Omental fat pad (tissue), 4 donors: ENCODE measurements around the gene PM20D2. TPM values are rescaled to one million over a fixed set of nuclear protein-coding genes. Genes with fewer than 3 reads are reported as not detected.

Experiments
- ATAC-seq: fragments of 150-250 bp; one replicate; pipeline ENCODE4 v1.9.1; 2016; ENCODE audit warnings: mild to moderate bottlenecking, moderate library complexity; ENCODE audit not compliant: low FRiP score
- DNase-seq: peaks from one replicate; pipeline ENCODE4 v3.0.0-alpha.2; 2019; ENCODE audit warnings: low spot score
- CTCF ChIP-seq, 3 donors: fragments of 450-650 bp; IDR thresholded peaks; one replicate each; pipeline ENCODE4 v1.5.1; 2016 to 2017; ENCODE audit warnings: antibody characterized with exemption in 3 of 3, mild to moderate bottlenecking in 3 of 3, moderate library complexity in 2 of 3
- total RNA-seq, 4 donors: library from RNA; depleted of rRNA; stranded (reverse); fragments of >200 nt; gene quantifications; one replicate each; pipeline ENCODE4 v1.1.0, GENCODE V29; 2016

Gene PM20D2
- total RNA-seq, 4 donors from 2014 or later = 7.1 to 13.5 (median 10.1) TPM

- TF ChIP-seq CTCF (IDR thresholded peaks at IDR 0.05) = no peak
- ATAC-seq (no peak), DNase-seq (no peak)
These were observed 53.7 kb downstream of the PM20D2 start for GRCh38 chr6:89199579-89199978.

- ATAC-seq (no peak), DNase-seq (no peak)
These were observed 54.9 kb downstream of the PM20D2 start for GRCh38 chr6:89200706-89201215.

GRCh38 chr6:89204096-89204495 is 58.2 kb downstream of the PM20D2 start:
- ATAC-seq (no peak), DNase-seq (no peak)
- no peak for TF ChIP-seq CTCF (IDR thresholded peaks at IDR 0.05)

More at GRCh38 chr6:89200706-89201215, 54.9 kb downstream of the PM20D2 start:
- no peak for TF ChIP-seq CTCF (IDR thresholded peaks at IDR 0.05)

GRCh38 chr6:89205819-89206218 is 60.0 kb downstream of the PM20D2 start:
- DNase-seq (no peak), ATAC-seq (no peak)
- no peak for TF ChIP-seq CTCF (IDR thresholded peaks at IDR 0.05)

- DNase-seq = no peak
- no peak for ATAC-seq
- no peak for TF ChIP-seq CTCF (IDR thresholded peaks at IDR 0.05)
These were observed 62.7 kb downstream of the PM20D2 start for GRCh38 chr6:89208551-89208950.

GRCh38 chr6:89209457-89209856 is 63.6 kb downstream of the PM20D2 start:
- no peak for TF ChIP-seq CTCF (IDR thresholded peaks at IDR 0.05)
- DNase-seq (no peak), ATAC-seq (no peak)

- no peak for TF ChIP-seq CTCF (IDR thresholded peaks at IDR 0.05)
- DNase-seq = no peak
- no peak for ATAC-seq
These were observed 66.6 kb downstream of the PM20D2 start for GRCh38 chr6:89212472-89212871.
